Sciatic nerve (tissue), 2 donors: ENCODE results near the gene HLA-DMB. TPM values are rescaled to one million over a fixed set of nuclear protein-coding genes. Genes with fewer than 3 reads are reported as not detected.

Experiments used
- ATAC-seq: fragments of 200-7000 bp; cut with Tn5 transposase; one replicate; pipeline ENCODE4 v1.9.1; 2020; ENCODE audit warnings: mild to moderate bottlenecking, moderate library complexity
- DNase-seq: peaks from one replicate; pipeline ENCODE4 v3.0.0-alpha.2; 2020; ENCODE audit warnings: low spot score
- intact Hi-C: fragments of 100-400 bp; cut with DNase I; formaldehyde crosslinking; loops from one replicate; pipeline ENCODE4 v1.14.2; 2022
- total RNA-seq: library from RNA; stranded (reverse); fragmentation: NEBNext Ultra II Directional; extraction: Animal tissue kit (Norgen Biotek cat#: 25700); gene quantifications from one replicate; pipeline ENCODE4 v1.2.1, GENCODE V29; 2021
- donor health status: DM: no; HTN: no; CAD: no.
- donor health status: DM: no; HTN: no; CAD: no.

The HLA-DMB gene
- total RNA-seq, result 46.9 TPM

GRCh38 chr6:32940656-32941213 lies at the start of gene HLA-DMB:
Gene HLA-DMB, minus strand, starts transcription at chr6:32941028. Its CDS starts 221 bp downstream, at chr6:32940807.
- ATAC-seq, result peak; percentile 92
- intact Hi-C loops, result no loop called here
- DNase-seq, result no peak

- ATAC-seq (no peak), DNase-seq (no peak)
- intact Hi-C loops, result loop anchor here (5.0 to 10.0 kb wide), 2 partner anchors 55 to 107 kb away; no protein-coding TSS in a partner anchor
Observed at GRCh38 chr6:32989368-32989767, 48.5 kb upstream of the HLA-DMB start.

DNA sequence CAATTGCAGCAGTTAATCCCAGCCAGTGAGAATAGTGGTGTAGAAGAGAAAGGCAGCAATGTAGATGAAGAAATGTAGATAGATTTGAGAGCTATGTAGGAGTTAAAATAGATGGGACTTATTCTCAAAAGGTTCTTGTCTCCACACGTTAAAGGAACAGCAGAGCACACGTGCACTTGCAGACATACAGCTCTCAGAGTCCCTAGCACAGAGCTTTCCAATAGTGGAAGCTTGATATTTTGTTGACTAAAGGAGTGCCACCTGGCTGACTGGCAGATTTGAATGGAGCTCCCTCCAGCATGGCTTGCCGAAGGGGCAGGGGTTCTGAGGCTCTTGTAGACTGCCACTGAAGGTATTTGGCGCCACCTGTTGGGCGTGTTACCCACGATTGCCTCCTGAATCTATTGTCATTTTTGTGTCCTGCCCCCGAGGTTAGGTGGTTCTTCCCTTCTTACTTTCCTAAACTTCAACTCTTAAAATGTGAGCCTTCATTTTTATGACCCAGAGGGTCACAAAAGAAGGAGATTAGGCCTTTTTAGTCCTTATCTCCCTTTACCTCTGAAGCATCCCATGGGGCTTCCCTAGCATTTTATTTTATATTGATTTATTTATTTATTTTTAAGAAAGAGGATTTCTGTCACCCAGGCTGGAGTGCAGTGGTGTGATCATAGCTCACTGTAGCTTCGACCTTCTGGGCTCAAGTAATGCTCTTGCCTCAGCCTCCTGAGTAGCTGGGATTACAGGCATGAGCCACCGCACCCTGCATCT lies 44.0 kb upstream of the HLA-DMB start:
- DNase-seq, result peak; percentile 95
- intact Hi-C loops, result loop anchor here (5.0 to 10.0 kb wide), 2 partner anchors 50 to 103 kb away; no protein-coding TSS in a partner anchor
- peak; percentile 85 for ATAC-seq

- DNase-seq (no peak), ATAC-seq (peak; percentile 8)
- intact Hi-C loops, result loop anchor here (10.0 kb wide), 1 partner anchor 49 kb away; no protein-coding TSS in a partner anchor
Observed at GRCh38 chr6:32983964-32984621, 43.3 kb upstream of the HLA-DMB start.

DNA sequence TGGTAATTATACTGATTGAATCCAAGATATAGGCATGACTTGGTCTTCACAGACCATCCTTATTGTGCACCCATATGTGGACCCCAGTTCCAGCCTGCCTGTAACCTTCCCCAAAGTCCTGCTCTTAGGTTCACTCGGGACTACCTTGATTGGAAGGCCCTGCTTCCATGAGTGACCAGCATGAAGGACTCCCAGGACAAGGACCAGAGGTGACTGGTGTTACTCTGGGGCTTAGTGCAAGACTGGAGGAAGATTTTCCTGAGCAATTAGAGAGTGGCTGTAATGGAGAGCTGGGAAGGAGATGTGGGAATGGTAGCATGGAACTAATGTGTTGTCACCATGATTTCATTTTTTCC lies 42.6 kb upstream of the HLA-DMB start:
- ATAC-seq, result no peak
- intact Hi-C loops, result loop anchor here (10.0 kb wide), 1 partner anchor 49 kb away; no protein-coding TSS in a partner anchor
- DNase-seq, result no peak

GRCh38 chr6:32982702-32983492 lies 42.1 kb upstream of the HLA-DMB start:
- intact Hi-C loops, result loop anchor here (10.0 kb wide), 1 partner anchor 48 kb away; no protein-coding TSS in a partner anchor
- DNase-seq (no peak), ATAC-seq (no peak)

GRCh38 chr6:32982084-32982701 lies 41.4 kb upstream of the HLA-DMB start:
- ATAC-seq, result no peak
- intact Hi-C loops, result loop anchor here (10.0 kb wide), 1 partner anchor 47 kb away; no protein-coding TSS in a partner anchor
- no peak for DNase-seq

GRCh38 chr6:32980488-32981038 lies 39.7 kb upstream of the HLA-DMB start:
- DNase-seq, result no peak
- ATAC-seq, result no peak
- intact Hi-C loops, result loop anchor here (10.0 kb wide), 1 partner anchor 46 kb away; no protein-coding TSS in a partner anchor

DNA sequence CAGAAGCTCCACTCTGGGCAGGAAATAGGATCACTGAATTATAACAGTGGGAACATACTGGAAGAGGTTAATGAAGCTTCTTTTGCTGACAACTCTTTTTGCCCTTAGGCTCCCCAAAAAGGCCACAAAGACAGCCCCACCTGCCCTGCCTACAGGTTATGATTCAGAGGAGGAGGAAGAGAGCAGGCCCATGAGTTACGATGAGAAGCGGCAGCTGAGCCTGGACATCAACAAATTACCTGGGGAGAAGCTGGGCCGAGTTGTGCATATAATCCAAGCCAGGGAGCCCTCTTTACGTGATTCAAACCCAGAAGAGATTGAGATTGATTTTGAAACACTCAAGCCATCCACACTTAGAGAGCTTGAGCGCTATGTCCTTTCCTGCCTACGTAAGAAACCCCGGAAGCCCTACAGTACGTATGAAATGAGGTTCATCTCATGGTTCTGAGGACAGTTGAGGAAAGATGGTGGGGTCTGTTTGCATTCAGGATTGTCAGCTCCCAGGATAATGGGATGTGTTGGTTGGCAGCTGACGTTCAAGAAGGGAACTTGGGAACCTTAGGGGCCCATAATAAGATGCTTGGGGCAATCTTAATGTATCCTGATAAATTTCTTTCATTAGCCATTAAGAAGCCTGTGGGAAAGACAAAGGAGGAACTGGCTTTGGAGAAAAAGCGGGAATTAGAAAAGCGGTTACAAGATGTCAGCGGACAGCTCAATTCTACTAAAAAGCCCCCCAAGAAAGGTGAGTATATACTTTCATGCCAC lies 39.1 kb upstream of the HLA-DMB start:
- intact Hi-C loops, result loop anchor here (10.0 kb wide), 1 partner anchor 45 kb away; no protein-coding TSS in a partner anchor
- ATAC-seq, result no peak

DNA sequence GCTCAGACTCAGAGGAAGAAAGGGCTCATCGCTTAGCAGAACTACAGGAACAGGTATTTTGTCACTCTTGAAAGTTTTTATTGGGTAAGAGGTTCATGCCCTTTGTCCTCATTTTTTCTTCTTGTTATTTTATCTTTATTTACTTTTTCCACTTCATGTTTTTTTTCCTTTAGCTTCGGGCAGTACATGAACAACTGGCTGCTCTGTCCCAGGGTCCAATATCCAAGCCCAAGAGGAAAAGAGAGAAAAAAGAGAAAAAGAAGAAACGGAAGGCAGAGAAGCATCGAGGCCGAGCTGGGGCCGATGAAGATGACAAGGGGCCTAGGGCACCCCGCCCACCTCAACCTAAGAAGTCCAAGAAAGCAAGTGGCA lies 37.1 kb upstream of the HLA-DMB start:
- ATAC-seq, result no peak
- no peak for DNase-seq
- intact Hi-C loops, result no loop called here

More for the DNA sequence above, 39.1 kb upstream of the HLA-DMB start:
- no peak for DNase-seq

DNA sequence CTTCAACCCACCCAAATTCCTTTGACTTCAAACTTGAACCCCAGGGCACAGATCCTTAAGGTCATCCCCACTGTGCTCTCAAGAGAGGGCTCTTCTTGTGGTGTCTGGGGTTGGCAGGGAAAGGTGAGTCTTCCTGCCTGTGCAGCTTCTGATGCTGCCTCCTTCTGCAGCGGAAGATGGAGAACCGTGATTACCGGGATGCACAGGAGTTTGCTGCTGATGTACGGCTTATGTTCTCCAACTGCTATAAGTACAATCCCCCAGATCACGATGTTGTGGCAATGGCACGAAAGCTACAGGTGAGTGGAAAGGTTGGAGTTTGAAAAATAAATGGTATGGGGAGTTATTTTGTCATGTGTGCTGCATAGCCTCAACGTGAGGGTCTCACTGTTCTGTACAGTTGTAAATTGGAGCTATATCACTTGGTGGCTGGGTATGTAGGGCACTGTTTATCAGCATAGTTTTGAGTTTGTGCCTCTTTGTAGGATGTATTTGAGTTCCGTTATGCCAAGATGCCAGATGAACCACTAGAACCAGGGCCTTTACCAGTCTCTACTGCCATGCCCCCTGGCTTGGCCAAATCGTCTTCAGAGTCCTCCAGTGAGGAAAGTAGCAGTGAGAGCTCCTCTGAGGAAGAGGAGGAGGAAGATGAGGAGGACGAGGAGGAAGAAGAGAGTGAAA lies 36.6 kb upstream of the HLA-DMB start:
- no peak for DNase-seq
- ATAC-seq, result no peak
- intact Hi-C loops, result no loop called here

DNA sequence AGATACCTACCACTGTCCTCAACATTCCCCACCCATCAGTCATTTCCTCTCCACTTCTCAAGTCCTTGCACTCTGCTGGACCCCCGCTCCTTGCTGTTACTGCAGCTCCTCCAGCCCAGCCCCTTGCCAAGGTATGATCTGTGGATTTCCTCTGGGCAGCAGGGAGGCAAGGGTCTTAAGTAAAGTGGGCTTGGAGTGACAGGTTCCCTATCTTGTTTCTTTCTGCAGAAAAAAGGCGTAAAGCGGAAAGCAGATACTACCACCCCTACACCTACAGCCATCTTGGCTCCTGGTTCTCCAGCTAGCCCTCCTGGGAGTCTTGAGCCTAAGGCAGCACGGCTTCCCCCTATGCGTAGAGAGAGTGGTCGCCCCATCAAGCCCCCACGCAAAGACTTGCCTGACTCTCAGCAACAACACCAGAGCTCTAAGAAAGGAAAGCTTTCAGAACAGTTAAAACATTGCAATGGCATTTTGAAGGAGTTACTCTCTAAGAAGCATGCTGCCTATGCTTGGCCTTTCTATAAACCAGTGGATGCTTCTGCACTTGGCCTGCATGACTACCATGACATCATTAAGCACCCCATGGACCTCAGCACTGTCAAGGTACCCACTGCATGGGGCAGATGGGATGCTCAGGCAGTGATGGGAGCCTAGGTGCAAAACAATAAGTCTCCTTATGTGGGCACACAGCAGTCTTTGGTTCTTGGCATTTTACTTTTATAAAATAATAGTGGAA lies 35.7 kb upstream of the HLA-DMB start:
- ATAC-seq, result no peak
- intact Hi-C loops, result no loop called here
- DNase-seq, result no peak

GRCh38 chr6:32975886-32976285 lies 35.1 kb upstream of the HLA-DMB start:
- intact Hi-C loops, result no loop called here
- ATAC-seq, result no peak
- no peak for DNase-seq

- DNase-seq, result no peak
- no peak for ATAC-seq
- intact Hi-C loops, result no loop called here
Observed at GRCh38 chr6:32974541-32975308, 33.9 kb upstream of the HLA-DMB start.

- DNase-seq (no peak), ATAC-seq (no peak)
- intact Hi-C loops, result no loop called here
Observed at GRCh38 chr6:32974016-32974333, 33.1 kb upstream of the HLA-DMB start.
